SK-N-SH (cell line): ENCODE measurements around the gene ANKRD50. TPM values are rescaled to one million over a fixed set of nuclear protein-coding genes. Genes with fewer than 3 reads are reported as not detected.
A peak's percentile ranks its signal among the peaks of the same experiment; 100 is the strongest.

Experiments
- CTCF ChIA-PET: fragments of 300-600, 350-600 bp; formaldehyde crosslinking; extraction: SDS; loops from one replicate; lab custom pipeline; 2021; lab: Yijun Ruan, JAX
- POLR2A ChIA-PET: fragments of 350-600 bp; sonication (Branson Sonifier 250); formaldehyde crosslinking; extraction: SDS; loops from one replicate; lab custom pipeline; 2020; ENCODE audit warnings: antibody characterized with exemption, inconsistent platforms; lab: Yijun Ruan, JAX
- DNase-seq: peaks from one replicate; pipeline ENCODE4 v3.0.0; 2012
- H2AFZ ChIP-seq: fragments of 200-600 bp; sonication (generic); 2 replicates; pipeline ENCODE4 v1.8.1; 2016; ENCODE audit warnings: antibody characterized with exemption, mild to moderate bottlenecking, low read depth
- H3F3A ChIP-seq: fragments of 200-600 bp; sonication (generic); replicated peaks from 2 replicates; pipeline ENCODE3; 2016; ENCODE audit warnings: antibody characterized with exemption, mild to moderate bottlenecking; ENCODE audit not compliant: insufficient read depth
- H3K27ac ChIP-seq, 2 experiments: fragments of 200-500 bp in 1 of 2; fragments of 200-600 bp in 1 of 2; sonication (Bioruptor generic) in 1 of 2; sonication (generic), shearing (Covaris generic) in 1 of 2; 2 replicates each; pipeline versions ENCODE4 v1.5.1 to v1.6.1; 2014 to 2016; ENCODE audit warnings: low read depth in 2 of 2, inconsistent platforms in 1 of 2, low read length in 1 of 2, mild to moderate bottlenecking in 1 of 2, mixed read lengths in 1 of 2
- H3K27me3 ChIP-seq: fragments of 200-600 bp; sonication (generic), shearing (Covaris generic); 2 replicates; pipeline ENCODE4 v1.6.1; 2016; ENCODE audit warnings: mixed run types; ENCODE audit not compliant: insufficient read depth
- H3K36me3 ChIP-seq, 2 experiments: fragments of 200-500 bp in 1 of 2; fragments of 200-600 bp in 1 of 2; sonication (Bioruptor generic) in 1 of 2; sonication (generic) in 1 of 2; replicated peaks in 1 of 2; 2 replicates each; pipeline versions ENCODE3 to v1.5.1; 2014 to 2016; ENCODE audit warnings: low read length in 1 of 2, mild to moderate bottlenecking in 1 of 2; ENCODE audit not compliant: insufficient read depth in 2 of 2, control insufficient read depth in 1 of 2
- H3K4me1 ChIP-seq, 2 experiments: fragments of 200-500 bp in 1 of 2; fragments of 200-600 bp in 1 of 2; sonication (Bioruptor generic) in 1 of 2; sonication (generic), shearing (Covaris generic) in 1 of 2; 2 replicates each; pipeline versions ENCODE4 v1.5.1 to v1.6.1; 2014 to 2016; ENCODE audit warnings: low read depth in 1 of 2, low read length in 1 of 2, mixed run types in 1 of 2; ENCODE audit not compliant: insufficient read depth in 2 of 2, control insufficient read depth in 1 of 2
- H3K4me2 ChIP-seq: fragments of 200-600 bp; sonication (generic), shearing (Covaris generic); 2 replicates; pipeline ENCODE4 v1.6.1; 2017; ENCODE audit warnings: mixed run types
- H3K4me3 ChIP-seq, 2 experiments: fragments of 200-500 bp in 1 of 2; fragments of 200-600 bp in 1 of 2; sonication (Bioruptor generic) in 1 of 2; sonication (generic), shearing (Covaris generic) in 1 of 2; 2 replicates each; pipeline versions ENCODE4 v1.5.1 to v1.8.1; 2014 to 2016; ENCODE audit warnings: low read depth in 2 of 2, inconsistent platforms in 1 of 2, low read length in 1 of 2, mild to moderate bottlenecking in 1 of 2, mixed read lengths in 1 of 2, moderate library complexity in 1 of 2
- H3K79me2 ChIP-seq: fragments of 200-600 bp; sonication (generic); 2 replicates; pipeline ENCODE4 v1.8.1; 2017; ENCODE audit warnings: mild to moderate bottlenecking; ENCODE audit not compliant: insufficient read depth
- H3K9ac ChIP-seq: fragments of 200-600 bp; sonication (generic); 2 replicates; pipeline ENCODE4 v1.6.1; 2017; ENCODE audit warnings: mixed run types
- H3K9me2 ChIP-seq: fragments of 200-600 bp; sonication (generic); 2 replicates; pipeline ENCODE4 v1.6.1; 2017; ENCODE audit warnings: mixed run types
- H3K9me3 ChIP-seq: fragments of 200-600 bp; sonication (generic); 2 replicates; pipeline ENCODE4 v1.6.1; 2017; ENCODE audit warnings: mixed run types, mild to moderate bottlenecking, moderate library complexity
- H4K20me1 ChIP-seq: fragments of 200-600 bp; sonication (generic); 2 replicates; pipeline ENCODE4 v1.6.1; 2017; ENCODE audit warnings: mild to moderate bottlenecking, mixed run types; ENCODE audit not compliant: insufficient read depth
- CHD2 ChIP-seq: fragments of 150-350 bp; IDR thresholded peaks from 2 replicates; pipeline ENCODE4 v1.6.1; 2018; ENCODE audit warnings: low read length; ENCODE audit not compliant: partially characterized antibody
- ELF1 ChIP-seq: IDR thresholded peaks from 2 replicates; pipeline ENCODE4 v1.4.0; 2012
- EP300 ChIP-seq, 2 experiments: IDR thresholded peaks; 2 replicates each; pipeline versions ENCODE4 v1.4.0 to v1.6.1; 2012; ENCODE audit warnings: borderline replicate concordance in 1 of 2, low read depth in 1 of 2, low read length in 1 of 2
- GABPA ChIP-seq: IDR thresholded peaks from 2 replicates; pipeline ENCODE4 v1.4.0; 2012; ENCODE audit warnings: low read depth, mild to moderate bottlenecking
- MEF2A ChIP-seq: IDR thresholded peaks from 2 replicates; pipeline ENCODE4 v1.4.0; 2012; ENCODE audit warnings: low read depth, borderline replicate concordance
- MXI1 ChIP-seq: IDR thresholded peaks from 2 replicates; pipeline ENCODE4 v1.6.1; 2012; ENCODE audit warnings: mild to moderate bottlenecking, low read depth, low read length, improper control_type of control experiment
- RAD21 ChIP-seq: IDR thresholded peaks from 2 replicates; pipeline ENCODE4 v1.6.1; 2012; ENCODE audit warnings: mild to moderate bottlenecking, low read length
- SIN3A ChIP-seq: IDR thresholded peaks from 2 replicates; pipeline ENCODE4 v1.6.1; 2012; ENCODE audit warnings: low read depth, mild to moderate bottlenecking, low read length, moderate library complexity, borderline replicate concordance
- TCF12 ChIP-seq: IDR thresholded peaks from 2 replicates; pipeline ENCODE4 v1.4.0; 2012
- WGBS: methylation state at CpG from one replicate; pipeline ENCODE4 v1.1.6; 2017; ENCODE audit warnings: low lambda C conversion rate; 5-methylcytosine and 5-hydroxymethylcytosine counted together
- polyA plus RNA-seq, 3 experiments: library from polyadenylated mRNA; depleted of rRNA; stranded (reverse); fragments of >200 nt; gene quantifications; 2 replicates each; pipeline ENCODE4 v1.2.3, GENCODE V29; 2012
- TF ChIP-seq, protein P1 (sequence below): IDR thresholded peaks from 2 replicates; pipeline ENCODE4 v1.6.1; 2012; ENCODE audit warnings: mild to moderate bottlenecking, low read depth, low read length, moderate library complexity
- TF ChIP-seq, protein P2 (sequence below): fragments of 150-350 bp; IDR thresholded peaks from 2 replicates; pipeline ENCODE4 v1.6.1; 2016; ENCODE audit warnings: mild to moderate bottlenecking, low read depth, low read length
- TF ChIP-seq, protein P3 (sequence below): fragments of 150-350 bp; IDR thresholded peaks from 2 replicates; pipeline ENCODE4 v1.6.1; 2017; ENCODE audit warnings: antibody characterized with exemption, low read length, low read depth, borderline replicate concordance

Gene ANKRD50
- polyA plus RNA-seq, 1 of the 3 experiments (the other 2 are of a cell fraction), result 13.5 TPM

GRCh38 chr4:124644621-124645020, 67.9 kb downstream of the ANKRD50 start (continued):
- TF ChIP-seq, protein P1, sequence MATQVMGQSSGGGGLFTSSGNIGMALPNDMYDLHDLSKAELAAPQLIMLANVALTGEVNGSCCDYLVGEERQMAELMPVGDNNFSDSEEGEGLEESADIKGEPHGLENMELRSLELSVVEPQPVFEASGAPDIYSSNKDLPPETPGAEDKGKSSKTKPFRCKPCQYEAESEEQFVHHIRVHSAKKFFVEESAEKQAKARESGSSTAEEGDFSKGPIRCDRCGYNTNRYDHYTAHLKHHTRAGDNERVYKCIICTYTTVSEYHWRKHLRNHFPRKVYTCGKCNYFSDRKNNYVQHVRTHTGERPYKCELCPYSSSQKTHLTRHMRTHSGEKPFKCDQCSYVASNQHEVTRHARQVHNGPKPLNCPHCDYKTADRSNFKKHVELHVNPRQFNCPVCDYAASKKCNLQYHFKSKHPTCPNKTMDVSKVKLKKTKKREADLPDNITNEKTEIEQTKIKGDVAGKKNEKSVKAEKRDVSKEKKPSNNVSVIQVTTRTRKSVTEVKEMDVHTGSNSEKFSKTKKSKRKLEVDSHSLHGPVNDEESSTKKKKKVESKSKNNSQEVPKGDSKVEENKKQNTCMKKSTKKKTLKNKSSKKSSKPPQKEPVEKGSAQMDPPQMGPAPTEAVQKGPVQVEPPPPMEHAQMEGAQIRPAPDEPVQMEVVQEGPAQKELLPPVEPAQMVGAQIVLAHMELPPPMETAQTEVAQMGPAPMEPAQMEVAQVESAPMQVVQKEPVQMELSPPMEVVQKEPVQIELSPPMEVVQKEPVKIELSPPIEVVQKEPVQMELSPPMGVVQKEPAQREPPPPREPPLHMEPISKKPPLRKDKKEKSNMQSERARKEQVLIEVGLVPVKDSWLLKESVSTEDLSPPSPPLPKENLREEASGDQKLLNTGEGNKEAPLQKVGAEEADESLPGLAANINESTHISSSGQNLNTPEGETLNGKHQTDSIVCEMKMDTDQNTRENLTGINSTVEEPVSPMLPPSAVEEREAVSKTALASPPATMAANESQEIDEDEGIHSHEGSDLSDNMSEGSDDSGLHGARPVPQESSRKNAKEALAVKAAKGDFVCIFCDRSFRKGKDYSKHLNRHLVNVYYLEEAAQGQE, result no peak
- no peak for TF ChIP-seq SIN3A
- TF ChIP-seq GABPA, result no peak
- TF ChIP-seq, protein P2, sequence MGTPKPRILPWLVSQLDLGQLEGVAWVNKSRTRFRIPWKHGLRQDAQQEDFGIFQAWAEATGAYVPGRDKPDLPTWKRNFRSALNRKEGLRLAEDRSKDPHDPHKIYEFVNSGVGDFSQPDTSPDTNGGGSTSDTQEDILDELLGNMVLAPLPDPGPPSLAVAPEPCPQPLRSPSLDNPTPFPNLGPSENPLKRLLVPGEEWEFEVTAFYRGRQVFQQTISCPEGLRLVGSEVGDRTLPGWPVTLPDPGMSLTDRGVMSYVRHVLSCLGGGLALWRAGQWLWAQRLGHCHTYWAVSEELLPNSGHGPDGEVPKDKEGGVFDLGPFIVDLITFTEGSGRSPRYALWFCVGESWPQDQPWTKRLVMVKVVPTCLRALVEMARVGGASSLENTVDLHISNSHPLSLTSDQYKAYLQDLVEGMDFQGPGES, result no peak
- TF ChIP-seq, protein P3, sequence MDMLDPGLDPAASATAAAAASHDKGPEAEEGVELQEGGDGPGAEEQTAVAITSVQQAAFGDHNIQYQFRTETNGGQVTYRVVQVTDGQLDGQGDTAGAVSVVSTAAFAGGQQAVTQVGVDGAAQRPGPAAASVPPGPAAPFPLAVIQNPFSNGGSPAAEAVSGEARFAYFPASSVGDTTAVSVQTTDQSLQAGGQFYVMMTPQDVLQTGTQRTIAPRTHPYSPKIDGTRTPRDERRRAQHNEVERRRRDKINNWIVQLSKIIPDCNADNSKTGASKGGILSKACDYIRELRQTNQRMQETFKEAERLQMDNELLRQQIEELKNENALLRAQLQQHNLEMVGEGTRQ, result no peak
- no peak for TF ChIP-seq TCF12
- TF ChIP-seq ELF1, result no peak
- TF ChIP-seq MXI1, result no peak
- no peak for TF ChIP-seq CHD2
- no peak for TF ChIP-seq MEF2A

- Histone ChIP-seq H3K27ac (peak overlapping the region in 1 of 2 experiments; percentile 87; a peak in 1 of 4 replicates), H3K9me3 (no peaks in the 10 kb centered on the region), H3K27me3 (no peaks in the 10 kb centered on the region), H3K9ac (no peak overlapping the region), H3K4me3 (no peak overlapping the region), H3K9me2 (no peaks in the 10 kb centered on the region), H4K20me1 (no peaks in the 10 kb centered on the region), H3F3A (peaks cover 37% of the 10 kb centered on the region), H2AFZ (no peak overlapping the region), H3K36me3 (peaks cover 0 to 3% of the 10 kb centered on the region in 2 experiments), H3K4me1 (peaks cover 0 to 24% of the 10 kb centered on the region in 2 experiments), H3K4me2 (no peak overlapping the region), H3K79me2 (no peaks in the 10 kb centered on the region)
- no peak for TF ChIP-seq MEF2A
- no peak for TF ChIP-seq SIN3A
- TF ChIP-seq, protein P2, result no peak
- no peak for TF ChIP-seq RAD21
- no peak for TF ChIP-seq EP300 (IDR thresholded peaks at IDR 0.05; ENCODE audit: borderline replicate concordance in 1 of 2, low read depth in 1 of 2, low read length in 1 of 2)
- WGBS, result 93% methylated on average over 3 of the region's 3 CpGs
- CTCF ChIA-PET, result no interaction called here
- POLR2A ChIA-PET, result no interaction called here
- DNase-seq, result no peak
These were observed 69.7 kb downstream of the ANKRD50 start for GRCh38 chr4:124642846-124643245.
